ENCODE data around the gene PIGH.

DNA sequence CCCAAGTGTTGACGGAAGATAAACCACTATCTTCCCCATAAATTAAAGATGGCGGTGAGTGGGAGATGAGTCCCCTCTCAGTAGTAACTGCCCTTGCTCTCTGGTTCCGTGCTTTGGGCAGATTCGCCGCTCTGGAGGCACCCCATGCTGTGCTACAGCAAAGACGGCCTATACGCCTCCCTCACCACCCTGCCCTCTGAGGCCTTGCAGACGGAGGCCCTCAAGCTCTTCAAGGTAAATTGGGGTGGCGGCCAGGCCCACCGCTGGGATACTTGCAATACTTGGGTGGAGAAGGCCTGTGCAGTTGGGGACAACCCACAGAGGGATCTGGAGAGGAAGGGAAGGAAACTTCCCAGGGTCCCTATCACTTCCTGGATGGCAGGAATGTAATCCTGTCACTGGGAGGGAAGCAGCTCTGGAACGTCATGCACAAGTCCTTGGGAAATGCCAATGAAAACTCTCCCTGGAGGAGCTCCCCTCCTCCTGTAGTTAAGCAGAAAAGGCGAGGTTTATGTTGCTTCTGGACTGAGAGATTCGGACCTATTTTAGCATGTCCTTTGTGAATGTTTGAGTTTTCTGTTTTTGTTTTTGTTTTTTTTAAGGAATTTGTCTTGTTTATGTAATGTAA is 22.8 kb downstream of the PIGH start:
- TF ChIP-seq, protein P1, sequence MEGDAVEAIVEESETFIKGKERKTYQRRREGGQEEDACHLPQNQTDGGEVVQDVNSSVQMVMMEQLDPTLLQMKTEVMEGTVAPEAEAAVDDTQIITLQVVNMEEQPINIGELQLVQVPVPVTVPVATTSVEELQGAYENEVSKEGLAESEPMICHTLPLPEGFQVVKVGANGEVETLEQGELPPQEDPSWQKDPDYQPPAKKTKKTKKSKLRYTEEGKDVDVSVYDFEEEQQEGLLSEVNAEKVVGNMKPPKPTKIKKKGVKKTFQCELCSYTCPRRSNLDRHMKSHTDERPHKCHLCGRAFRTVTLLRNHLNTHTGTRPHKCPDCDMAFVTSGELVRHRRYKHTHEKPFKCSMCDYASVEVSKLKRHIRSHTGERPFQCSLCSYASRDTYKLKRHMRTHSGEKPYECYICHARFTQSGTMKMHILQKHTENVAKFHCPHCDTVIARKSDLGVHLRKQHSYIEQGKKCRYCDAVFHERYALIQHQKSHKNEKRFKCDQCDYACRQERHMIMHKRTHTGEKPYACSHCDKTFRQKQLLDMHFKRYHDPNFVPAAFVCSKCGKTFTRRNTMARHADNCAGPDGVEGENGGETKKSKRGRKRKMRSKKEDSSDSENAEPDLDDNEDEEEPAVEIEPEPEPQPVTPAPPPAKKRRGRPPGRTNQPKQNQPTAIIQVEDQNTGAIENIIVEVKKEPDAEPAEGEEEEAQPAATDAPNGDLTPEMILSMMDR (IDR thresholded peaks at IDR 0.05), result no peak
- TF ChIP-seq POLR2A (IDR thresholded peaks at IDR 0.05), result no peak

Measured in lower leg skin (tissue), 3 donors.